Effector CD8-positive, alpha-beta T cell (primary cell): ENCODE results near the gene MRPS25.

Source experiments
- DNase-seq: peaks from one replicate; lab custom pipeline; 2025; lab: John Stamatoyannopoulos, UW

MRPS25 gene

GRCh38 chr3:15081960-15082664, 17.0 kb upstream of the MRPS25 start:
- DNase-seq: no peak

- no peak for DNase-seq
Measured at GRCh38 chr3:15079091-15079490, 14.0 kb upstream of the MRPS25 start.

GRCh38 chr3:15074500-15074899, 9.4 kb upstream of the MRPS25 start:
- no peak for DNase-seq

GRCh38 chr3:15071699-15072098, 6.6 kb upstream of the MRPS25 start:
- DNase-seq: no peak

- no peak for DNase-seq
Measured at GRCh38 chr3:15069441-15069840, 4.3 kb upstream of the MRPS25 start.

- no peak for DNase-seq
Measured at GRCh38 chr3:15066467-15066866, 1.4 kb upstream of the MRPS25 start.

- DNase-seq: no peak
Measured at GRCh38 chr3:15065550-15066007, 464 bp upstream of the MRPS25 start.

GRCh38 chr3:15064299-15064834, 748 bp downstream of the MRPS25 start:
- DNase-seq: no peak

GRCh38 chr3:15063656-15064286, 1.3 kb downstream of the MRPS25 start:
- no peak for DNase-seq

GRCh38 chr3:15063238-15063637, 1.9 kb downstream of the MRPS25 start:
- no peak for DNase-seq

GRCh38 chr3:15060029-15060428, 5.1 kb downstream of the MRPS25 start:
- DNase-seq: no peak

- no peak for DNase-seq
Measured at GRCh38 chr3:15056676-15057404, 8.3 kb downstream of the MRPS25 start.

- no peak for DNase-seq
Measured at GRCh38 chr3:15055019-15055557, 10.0 kb downstream of the MRPS25 start.

- no peak for DNase-seq
Measured at GRCh38 chr3:15053541-15053940, 11.6 kb downstream of the MRPS25 start.

- DNase-seq: no peak
Measured at GRCh38 chr3:15052335-15053242, 12.5 kb downstream of the MRPS25 start.

GRCh38 chr3:15051531-15051930, 13.6 kb downstream of the MRPS25 start:
- DNase-seq: no peak

GRCh38 chr3:15050405-15051092, 14.6 kb downstream of the MRPS25 start:
- no peak for DNase-seq

GRCh38 chr3:15049584-15049983, 15.5 kb downstream of the MRPS25 start:
- no peak for DNase-seq

GRCh38 chr3:15045667-15046066, 19.4 kb downstream of the MRPS25 start:
- no peak for DNase-seq

- DNase-seq: no peak
Measured at GRCh38 chr3:15044326-15044725, 20.8 kb downstream of the MRPS25 start.
